HepG2 (cell line): ENCODE data around the gene CCDC175. TPM values are rescaled to one million over a fixed set of nuclear protein-coding genes. Genes with fewer than 3 reads are reported as not detected.

Experiments used
- ATAC-seq: fragments of 200-7000 bp; cut with Tn5 transposase; 3 replicates; pipeline ENCODE4 v1.9.1; 2020; ENCODE audit warnings: mild to moderate bottlenecking, moderate library complexity
- BruUV-seq: library from RNA; stranded (reverse); fragments of 400-500 nt; replicated peaks from 2 replicates; lab custom pipeline; 2021; lab: Mats Ljungman, UMichigan
- CTCF ChIA-PET: fragments of 300-600 bp; formaldehyde crosslinking; extraction: SDS; loops from one replicate; lab custom pipeline; 2021; ENCODE audit warnings: low total read pairs, inconsistent platforms, low intra/inter-chr PET ratio; lab: Yijun Ruan, JAX
- POLR2A ChIA-PET: fragments of 350-600 bp; sonication (Branson Sonifier 250); formaldehyde crosslinking; loops from one replicate; lab custom pipeline; 2020; ENCODE audit warnings: antibody characterized with exemption, inconsistent platforms; lab: Yijun Ruan, JAX
- DNase-seq: peaks from one replicate; pipeline ENCODE4 v3.0.0-alpha.2; 2015; ENCODE audit warnings: low spot score
- FAIRE-seq: peaks from 3 replicates; lab custom pipeline; 2011; peaks lifted over from hg19 to GRCh38; lab: Jason Lieb, UNC
- H2AFZ ChIP-seq: one replicate; pipeline ENCODE4 v1.6.1; 2011; ENCODE audit warnings: low read length, inconsistent platforms
- H3K27ac ChIP-seq: fragments of 300-600 bp; 3 replicates; pipeline ENCODE4 v1.8.0; 2011; ENCODE audit warnings: mixed run types, mild to moderate bottlenecking, mixed read lengths, low read length, inconsistent platforms; ENCODE audit not compliant: insufficient read depth; ENCODE audit errors: extremely low read length
- H3K27me3 ChIP-seq, 2 experiments: fragments of 200-600 bp in 1 of 2; 2 replicates in 1 of 2; 3 replicates in 1 of 2; pipeline versions ENCODE4 v1.6.0 to v1.8.0; 2011; ENCODE audit warnings: low read length in 2 of 2, mild to moderate bottlenecking in 2 of 2, moderate library complexity in 2 of 2, inconsistent platforms in 1 of 2; ENCODE audit not compliant: insufficient read depth in 2 of 2, control insufficient read depth in 1 of 2
- H3K36me3 ChIP-seq, 2 experiments: fragments of 200-600 bp in 1 of 2; replicated peaks in 1 of 2; 2 replicates in 1 of 2; 3 replicates in 1 of 2; pipeline versions ENCODE4 v1.5.1 to v1.8.0; 2011; ENCODE audit warnings: low read length in 2 of 2, inconsistent platforms in 1 of 2; ENCODE audit not compliant: insufficient read depth in 2 of 2, control insufficient read depth in 1 of 2
- H3K4me1 ChIP-seq: 2 replicates; pipeline ENCODE4 v1.5.1; 2012; ENCODE audit warnings: low read length, inconsistent platforms; ENCODE audit not compliant: insufficient read depth
- H3K4me2 ChIP-seq: 2 replicates; pipeline ENCODE4 v1.6.0; 2011; ENCODE audit warnings: low read depth, low read length, inconsistent platforms
- H3K4me3 ChIP-seq, 3 experiments: fragments of 200-600 bp in 1 of 3; sonication (generic), shearing (Covaris generic) in 1 of 3; replicated peaks in 1 of 3; 2 replicates each; pipeline ENCODE4 v1.5.1; 2011 to 2016; ENCODE audit warnings: low read length in 3 of 3, inconsistent platforms in 2 of 3, low read depth in 2 of 3, mild to moderate bottlenecking in 2 of 3, control low read depth in 1 of 3, mixed read lengths in 1 of 3; ENCODE audit not compliant: insufficient read depth in 1 of 3
- H3K79me2 ChIP-seq: one replicate; pipeline ENCODE4 v1.6.1; 2011; ENCODE audit warnings: low read length, inconsistent platforms; ENCODE audit not compliant: insufficient read depth
- H3K9ac ChIP-seq: 2 replicates; pipeline ENCODE4 v1.6.0; 2011; ENCODE audit warnings: mild to moderate bottlenecking, low read depth, low read length, inconsistent platforms; ENCODE audit not compliant: insufficient read depth
- H3K9me3 ChIP-seq: 2 replicates; pipeline ENCODE4 v1.5.1; 2012; ENCODE audit warnings: mild to moderate bottlenecking, low read length
- H4K20me1 ChIP-seq: 2 replicates; pipeline ENCODE4 v1.6.0; 2011; ENCODE audit warnings: inconsistent platforms, mild to moderate bottlenecking, low read length, moderate library complexity; ENCODE audit not compliant: insufficient read depth
- HMGXB3 ChIP-seq: sonication (generic); formaldehyde crosslinking; IDR thresholded peaks from 2 replicates; pipeline ENCODE4 v1.4.0; 2020; ENCODE audit warnings: missing genetic modification reagents, borderline replicate concordance
- KDM1A ChIP-seq: IDR thresholded peaks from 2 replicates; pipeline ENCODE4 v1.6.1; 2016; ENCODE audit warnings: missing compliant biosample characterization
- NFE2L2 ChIP-seq: fragments of 150-350 bp; IDR thresholded peaks from 2 replicates; pipeline ENCODE4 v1.6.1; 2014; ENCODE audit warnings: low read length
- NR2F2 ChIP-seq: IDR thresholded peaks from 2 replicates; pipeline ENCODE4 v1.6.1; 2012; ENCODE audit warnings: low read depth, inconsistent platforms, borderline replicate concordance
- POLR2A ChIP-seq, 2 experiments: IDR thresholded peaks; 2 replicates each; pipeline ENCODE4 v1.6.1; 2011; ENCODE audit warnings: low read depth in 2 of 2, low read length in 2 of 2, mild to moderate bottlenecking in 1 of 2, moderate library complexity in 1 of 2; ENCODE audit not compliant: insufficient read depth in 1 of 2
- ZNF768 ChIP-seq: sonication (generic); formaldehyde crosslinking; IDR thresholded peaks from 2 replicates; pipeline ENCODE4 v1.4.0; 2020; ENCODE audit warnings: missing genetic modification reagents
- WGBS: methylation state at CpG from one replicate; pipeline ENCODE4 v1.1.6; 2017; ENCODE audit warnings: low lambda C conversion rate; 5-methylcytosine and 5-hydroxymethylcytosine counted together
- in situ Hi-C: cut with HindIII; loops from 2 replicates; pipeline ENCODE4 v1.10.0; 2017; ENCODE audit warnings: low pct_unique_long_range_greater_than_20kb; ENCODE audit not compliant: extremely low pct_ligation_motif_present
- intact Hi-C: fragments of 100-400 bp; cut with micrococcal nuclease; formaldehyde crosslinking; loops from one replicate; pipeline ENCODE4 v1.10.0; 2022; ENCODE audit not compliant: unreplicated experiment
- polyA plus RNA-seq, 8 experiments: library from polyadenylated mRNA; depleted of rRNA in 3 of 8; stranded (reverse) in 7 of 8; unstranded in 1 of 8; fragments of >200 nt; fragmentation: Illumina TruSeq in 4 of 8; extraction: Trizol in 4 of 8; gene quantifications; 2 replicates each; pipeline versions ENCODE4 v1.2.1 to v1.2.3, GENCODE V29; 2011 to 2016; ENCODE audit warnings: low read depth in 4 of 8, missing spikeins in 1 of 8, mixed read lengths in 1 of 8; ENCODE audit not compliant: insufficient read depth in 1 of 8
- total RNA-seq, 5 experiments: library from RNA; depleted of rRNA; stranded (reverse); fragments of >200 nt; fragmentation: Illumina TruSeq; extraction: Trizol; gene quantifications; 2 replicates each; pipeline ENCODE4 v1.2.3, GENCODE V29; 2016; ENCODE audit warnings: low read depth in 1 of 5
- TF ChIP-seq, protein P1 (sequence below): IDR thresholded peaks from 2 replicates; pipeline ENCODE4 v1.6.1; 2012; ENCODE audit warnings: low read depth, low read length, improper control_type of control experiment

The CCDC175 gene
- total and polyA plus RNA-seq, 2 of the 13 experiments (the other 11 are each of a cell fraction or from before 2014, with no cell fraction given) = not detected

DNA sequence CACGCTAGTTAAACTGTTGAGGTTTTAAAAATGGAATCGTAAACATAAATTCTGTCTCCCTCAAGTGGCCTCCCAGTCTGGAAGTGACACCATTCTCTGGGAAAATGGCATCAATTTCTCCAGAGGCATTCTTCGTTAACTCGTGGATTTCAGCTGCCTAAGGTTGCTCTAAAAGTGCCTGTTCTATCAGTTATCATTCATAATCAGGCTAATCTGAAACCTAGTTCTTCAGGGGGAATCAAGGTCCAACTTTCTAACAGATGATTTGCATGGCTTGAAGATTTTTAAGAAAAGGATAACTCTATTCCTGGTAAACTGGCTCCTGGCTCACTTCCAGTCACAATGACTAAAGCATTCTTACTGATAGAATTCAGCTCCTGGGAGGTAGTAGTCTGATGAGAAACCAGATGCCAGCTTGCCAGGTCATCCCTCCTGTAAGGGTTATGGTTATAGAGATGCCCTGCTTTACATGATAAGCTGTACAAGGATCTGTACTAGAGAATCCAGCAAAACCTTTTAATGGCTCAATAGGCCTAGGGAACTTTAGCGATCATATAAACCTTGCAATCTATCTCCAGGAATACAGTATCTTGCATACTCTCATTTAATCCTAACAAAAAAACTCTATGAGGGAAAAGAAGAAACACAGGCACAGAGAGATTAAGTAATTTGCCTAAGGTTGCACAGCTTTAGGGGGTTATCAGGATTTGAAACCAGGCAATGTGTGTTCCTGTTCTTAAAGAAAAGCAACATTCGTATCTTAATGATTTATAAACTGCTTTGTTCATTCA is 93.9 kb downstream of the CCDC175 start:
- H3K79me2 ChIP-seq = peaks cover 47% of the 10 kb centered on the region
- BruUV-seq = TSS peak; percentile 63
- TF ChIP-seq HMGXB3 (CRISPR knock-in tag) (no peak), NFE2L2 (0 out of 2 replicates have a peak, but pooled peaks have one; percentile 35), NR2F2 (0 out of 2 replicates have a peak, but pooled peaks have one; percentile 2), KDM1A (CRISPR knock-in tag) (0 out of 2 replicates have a peak, but pooled peaks have one; percentile 48), ZNF768 (peak; percentile 34; the same call in 1 of the 2 replicates), POLR2A (IDR thresholded peaks at IDR 0.05; ENCODE audit: insufficient read depth in 1 of 2, low read depth in 2 of 2, low read length in 2 of 2) (peak in 1 of 2 experiments; percentile 38; a peak in 2 of 4 replicates)
- TF ChIP-seq, protein P1, sequence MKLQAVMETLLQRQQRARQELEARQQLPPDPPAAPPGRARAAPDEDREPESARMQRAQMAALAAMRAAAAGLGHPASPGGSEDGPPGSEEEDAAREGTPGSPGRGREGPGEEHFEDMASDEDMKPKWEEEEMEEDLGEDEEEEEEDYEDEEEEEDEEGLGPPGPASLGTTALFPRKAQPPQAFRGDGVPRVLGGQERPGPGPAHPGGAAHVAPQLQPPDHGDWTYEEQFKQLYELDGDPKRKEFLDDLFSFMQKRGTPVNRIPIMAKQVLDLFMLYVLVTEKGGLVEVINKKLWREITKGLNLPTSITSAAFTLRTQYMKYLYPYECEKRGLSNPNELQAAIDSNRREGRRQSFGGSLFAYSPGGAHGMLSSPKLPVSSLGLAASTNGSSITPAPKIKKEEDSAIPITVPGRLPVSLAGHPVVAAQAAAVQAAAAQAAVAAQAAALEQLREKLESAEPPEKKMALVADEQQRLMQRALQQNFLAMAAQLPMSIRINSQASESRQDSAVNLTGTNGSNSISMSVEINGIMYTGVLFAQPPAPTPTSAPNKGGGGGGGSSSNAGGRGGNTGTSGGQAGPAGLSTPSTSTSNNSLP = no peak
- TF ChIP-seq, all 625 proteins: peak for 5
- Histone ChIP-seq H3K4me3 (peak overlapping the region; percentile 78 to 87 (median 83)), H3K9me3 (no peaks in the 10 kb centered on the region), H3K9ac (peak overlapping the region; percentile 97), H3K4me2 (peak overlapping the region; percentile 93), H3K27ac (peak overlapping the region; percentile 96), H3K4me1 (peaks cover 46% of the 10 kb centered on the region), H2AFZ (no peak overlapping the region), H3K27me3 (peaks cover 0 to 4% of the 10 kb centered on the region in 2 experiments; a peak in 1 of 5 replicates), H4K20me1 (peaks cover 12% of the 10 kb centered on the region), H3K36me3 (no peaks in the 10 kb centered on the region; a peak in 3 of 5 replicates)
- ATAC-seq (no peak), FAIRE-seq (no peak), DNase-seq (peak; percentile 58)
- 39% methylated on average over 6 of the region's 6 CpGs for WGBS
- in situ Hi-C loops (no loop called here), intact Hi-C loops (no loop called here)
- CTCF ChIA-PET = no interaction called here
- POLR2A ChIA-PET = interaction anchor here (1.2 to 1.7 kb wide), 2 partner anchors 207 to 267 kb away, joined by 3 to 4 read pairs; no protein-coding TSS in a partner anchor
